Renal cortical epithelial cell (primary cell): Measurements from ENCODE around the gene TTC39C. TPM values are rescaled to one million over a fixed set of nuclear protein-coding genes. Genes with fewer than 3 reads are reported as not detected.
"Not testable (repeated sequence)": the region's sequence is repeated elsewhere in the genome, so short reads cannot be mapped to it uniquely, and the experiment has no call there.

ENCODE experiments used
- DNase-seq: peaks from one replicate; pipeline ENCODE4 v3.0.0-alpha.2; 2011; ENCODE audit warnings: low read depth
- total RNA-seq: library from RNA; depleted of rRNA; stranded (reverse); fragments of >200 nt; gene quantifications from 2 replicates; pipeline ENCODE4 v1.2.3, GENCODE V29; 2014

The TTC39C gene
- total RNA-seq, 1 donor from 2014 or later = 42.0 TPM

DNA sequence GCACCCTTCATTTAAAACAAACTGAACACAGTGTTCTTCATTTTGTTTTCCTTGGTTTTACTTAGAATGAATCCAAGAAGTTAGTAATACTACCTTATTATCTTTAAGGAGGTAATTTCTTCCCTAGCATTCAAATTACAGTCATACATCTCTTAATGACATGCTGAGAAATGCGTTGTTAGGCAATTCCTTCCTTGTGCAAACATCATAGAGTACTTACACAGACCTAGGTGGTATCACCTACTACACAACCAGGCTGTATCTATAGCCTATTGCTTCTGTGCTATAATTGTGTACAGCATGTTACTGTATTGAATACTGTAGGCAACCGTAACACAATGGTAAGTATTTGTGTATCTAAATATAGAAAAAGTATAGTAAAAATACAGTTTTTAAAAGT, 115.9 kb downstream of the TTC39C start:
- peak; percentile 14 for DNase-seq

DNA sequence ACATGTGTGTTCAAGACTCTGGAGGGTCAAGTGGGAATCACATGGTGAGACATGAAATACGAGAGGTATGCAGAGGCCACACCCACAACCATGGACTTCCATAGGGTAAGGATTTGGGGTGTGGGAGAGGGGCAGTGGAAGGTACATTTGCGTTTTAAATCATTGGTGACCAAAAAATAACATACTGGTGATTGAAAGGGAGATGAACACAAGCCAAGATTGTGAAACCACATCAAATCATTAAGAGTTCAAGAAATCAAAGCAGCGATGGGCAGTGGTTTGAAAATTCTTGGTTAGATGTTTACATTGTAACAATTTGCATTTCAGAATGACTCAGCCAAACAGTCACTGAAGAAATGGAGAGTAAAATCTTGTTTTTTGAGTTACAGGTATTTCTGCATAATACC, 122.4 kb downstream of the TTC39C start:
- peak; percentile 72 for DNase-seq

DNA sequence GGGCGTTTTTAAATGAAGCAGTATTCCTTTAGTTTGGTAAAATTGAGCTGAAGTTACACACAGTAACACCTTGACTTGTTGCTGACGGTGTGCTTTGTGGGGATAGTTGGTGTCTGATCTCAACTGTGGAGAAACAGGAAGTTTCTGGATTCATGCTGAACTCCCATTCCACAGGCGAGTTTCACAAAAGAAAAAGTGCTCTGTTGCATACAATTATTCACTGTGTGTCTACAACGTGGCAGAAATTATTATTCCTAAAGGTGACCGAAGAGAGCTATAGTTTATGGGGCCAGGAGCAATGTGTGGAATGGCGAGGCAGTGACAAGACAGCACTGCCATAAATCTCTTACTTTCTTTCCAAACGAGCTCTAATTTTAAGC, 123.8 kb downstream of the TTC39C start:
- peak; percentile 20 for DNase-seq

DNA sequence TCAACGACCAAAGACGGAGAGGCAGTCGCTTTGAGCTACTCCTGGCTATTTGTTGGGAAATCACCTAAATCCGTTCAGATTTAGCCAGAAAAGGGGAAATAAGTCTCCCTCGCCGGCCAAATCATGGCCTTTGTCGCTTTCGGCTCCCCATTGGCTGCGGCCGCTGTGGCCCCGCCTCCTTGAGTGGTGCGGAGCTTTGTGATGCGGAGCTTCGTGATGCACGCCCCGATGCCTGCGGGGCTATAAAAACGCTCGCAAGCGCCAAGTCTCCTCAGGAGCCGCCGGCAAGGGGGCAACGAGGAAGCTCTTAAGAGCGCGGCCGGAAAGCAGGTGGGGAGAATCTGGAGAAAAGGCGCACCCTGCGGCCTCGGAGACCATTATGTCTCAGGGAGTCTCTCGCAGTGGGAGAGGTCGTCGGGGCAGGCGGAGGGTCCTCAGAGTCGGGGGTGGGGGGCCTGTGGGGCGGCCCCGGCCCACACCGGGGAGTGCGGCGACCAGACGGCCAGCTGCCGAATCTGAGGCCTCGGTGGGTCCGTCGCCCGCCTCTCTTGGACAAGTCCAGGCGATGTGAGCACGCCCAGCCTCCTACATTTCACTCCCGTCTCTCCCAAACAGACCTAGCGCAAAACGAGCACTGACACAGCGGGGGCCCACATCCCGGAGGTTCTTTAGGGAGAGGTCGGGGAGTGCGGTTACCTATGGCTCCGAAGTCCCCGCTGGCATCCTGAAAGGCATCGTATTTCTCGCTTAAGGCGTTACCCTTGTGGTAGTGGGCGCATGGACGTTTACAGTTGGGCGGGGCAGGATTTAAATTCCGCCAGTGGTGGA, 124.4 kb downstream of the TTC39C start, which contains the start of gene CABYR:
CABYR (plus strand) TSS at position 274 of the 828 bp plus-strand sequence. CDS start 4,053 bp downstream, outside the sequence.
- DNase-seq = peak; percentile 70

DNA sequence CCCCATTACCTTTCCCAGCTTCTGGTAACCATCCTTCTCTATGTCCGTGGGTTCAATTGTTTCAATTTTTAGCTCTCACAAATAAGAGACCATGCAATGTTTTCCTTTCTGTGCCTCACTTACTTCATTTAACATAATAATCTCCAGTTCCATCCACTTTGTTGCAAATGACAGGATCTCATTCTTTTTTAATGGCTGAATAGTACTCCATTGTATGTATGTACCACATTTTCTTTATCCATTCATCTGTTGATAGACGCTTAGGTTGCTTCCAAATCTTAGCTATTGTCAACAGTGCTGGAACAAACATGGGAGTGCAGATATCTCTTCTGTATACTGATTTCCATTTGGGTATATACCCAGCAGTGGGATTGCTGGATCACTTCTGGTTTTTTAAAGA, 126.1 kb downstream of the TTC39C start:
- DNase-seq = no peak

DNA sequence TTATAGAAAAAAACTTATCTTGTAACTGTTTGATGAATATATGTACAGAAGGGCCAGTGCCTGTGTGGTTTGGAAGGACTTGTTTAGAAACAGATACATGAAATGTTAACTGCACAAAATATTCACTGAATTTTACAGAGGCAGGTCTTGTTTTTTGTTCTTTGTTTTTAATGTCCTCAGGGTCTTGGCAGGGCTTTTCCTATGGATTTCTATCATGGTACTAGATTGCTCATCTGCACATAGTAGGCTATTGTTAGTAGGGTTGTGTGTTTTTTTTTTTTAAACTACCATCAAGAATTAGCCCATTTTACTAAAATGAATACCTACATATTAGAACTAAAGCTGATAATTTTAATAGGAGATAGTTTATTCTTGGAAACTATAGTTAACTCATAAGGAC, 127.8 kb downstream of the TTC39C start:
- DNase-seq = no peak

DNA sequence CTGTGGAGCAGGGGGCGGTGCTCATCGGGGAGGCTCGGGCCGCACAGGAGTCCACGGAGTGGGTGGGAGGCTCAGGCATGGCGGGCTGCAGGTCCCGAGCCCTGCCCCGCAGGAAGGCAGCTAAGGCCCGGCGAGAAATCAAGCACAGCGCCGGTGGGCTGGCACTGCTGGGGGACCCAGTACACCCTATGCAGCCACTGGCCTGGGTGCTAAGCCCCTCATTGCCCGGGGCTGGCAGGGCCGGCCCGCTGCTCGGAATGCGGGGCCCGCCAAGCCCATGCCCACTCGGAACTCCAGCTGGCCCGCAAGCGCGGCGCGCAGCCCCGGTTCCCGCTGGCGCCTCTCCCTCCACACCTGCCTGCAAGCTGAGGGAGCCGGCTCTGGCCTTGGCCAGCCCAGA, 135.0 kb downstream of the TTC39C start:
- not testable (repeated sequence) for DNase-seq

DNA sequence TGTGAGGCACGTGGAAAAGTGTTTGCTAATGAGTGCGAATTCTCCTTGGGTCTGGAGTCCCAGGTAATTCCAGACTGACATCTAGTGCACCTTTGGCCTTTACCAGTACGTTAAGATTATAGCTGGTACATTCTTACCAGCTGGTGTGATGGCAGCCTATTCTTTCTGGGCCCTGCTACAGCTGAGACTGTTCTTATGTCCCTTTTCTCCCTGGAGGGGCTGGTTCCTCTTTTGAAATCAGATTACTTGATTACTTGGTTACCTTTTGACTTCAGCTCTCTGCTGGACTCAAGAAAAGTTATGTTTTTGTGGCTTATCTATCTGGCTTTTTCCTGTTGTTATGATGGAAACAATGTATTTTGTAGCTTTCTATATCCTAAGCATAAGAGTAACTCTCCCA, 138.8 kb downstream of the TTC39C start:
- no peak for DNase-seq

DNA sequence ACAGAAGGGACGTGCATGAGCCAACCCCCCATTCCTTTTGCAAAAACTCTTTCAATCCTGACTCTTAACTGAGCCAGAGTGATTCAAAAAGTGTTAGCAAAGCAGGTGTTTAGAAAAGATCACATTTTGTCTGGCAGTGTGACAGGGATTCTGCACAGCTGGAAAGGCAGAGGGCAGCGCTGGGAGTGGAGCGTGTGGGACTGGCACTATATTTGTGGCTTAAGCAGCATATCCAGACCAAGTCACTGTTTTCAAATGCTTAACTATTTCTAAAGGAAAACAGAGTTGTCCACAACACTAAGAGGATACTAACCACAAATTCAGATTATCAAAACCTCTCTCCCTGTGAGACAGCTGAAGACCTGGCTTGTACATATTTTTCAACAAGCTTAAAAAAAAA, 143.3 kb downstream of the TTC39C start:
- DNase-seq = no peak

DNA sequence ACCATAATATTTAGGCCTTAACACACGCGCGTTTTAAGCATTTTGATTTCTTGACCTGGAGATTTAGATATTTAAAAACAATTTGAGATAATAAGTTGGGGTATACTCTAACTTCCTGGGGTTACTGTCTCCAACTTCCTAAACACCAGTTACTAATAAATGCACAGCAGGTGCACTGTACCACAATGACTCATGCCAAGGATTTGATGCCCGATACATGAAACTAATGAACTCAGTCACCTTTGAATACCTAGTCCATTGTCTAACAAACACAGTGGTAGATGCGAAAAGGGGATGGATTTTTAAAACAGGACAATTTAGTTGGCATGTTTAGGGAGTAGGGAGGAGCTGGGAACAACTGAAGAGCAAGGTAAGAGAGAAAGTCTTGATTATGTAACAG, 145.5 kb downstream of the TTC39C start:
- DNase-seq = peak; percentile 13

DNA sequence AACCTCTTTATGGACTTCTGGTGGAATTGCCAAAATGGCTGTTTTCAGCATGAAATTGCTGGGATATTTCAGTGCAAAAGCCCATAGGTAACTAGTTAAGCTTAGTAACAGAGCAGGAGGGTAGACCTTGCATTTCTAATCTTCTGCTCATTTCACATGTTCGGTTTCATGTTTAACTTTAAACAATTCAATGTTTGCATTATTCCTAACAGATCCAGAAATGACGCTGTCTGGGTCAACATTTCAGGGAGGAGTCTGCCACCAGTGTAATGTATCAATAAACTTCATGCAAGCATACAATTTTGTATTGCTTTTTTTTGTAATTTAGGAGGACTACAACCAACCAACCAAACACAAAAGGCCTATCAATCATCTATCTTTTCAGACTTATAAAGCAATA, 146.8 kb downstream of the TTC39C start:
- DNase-seq = no peak

DNA sequence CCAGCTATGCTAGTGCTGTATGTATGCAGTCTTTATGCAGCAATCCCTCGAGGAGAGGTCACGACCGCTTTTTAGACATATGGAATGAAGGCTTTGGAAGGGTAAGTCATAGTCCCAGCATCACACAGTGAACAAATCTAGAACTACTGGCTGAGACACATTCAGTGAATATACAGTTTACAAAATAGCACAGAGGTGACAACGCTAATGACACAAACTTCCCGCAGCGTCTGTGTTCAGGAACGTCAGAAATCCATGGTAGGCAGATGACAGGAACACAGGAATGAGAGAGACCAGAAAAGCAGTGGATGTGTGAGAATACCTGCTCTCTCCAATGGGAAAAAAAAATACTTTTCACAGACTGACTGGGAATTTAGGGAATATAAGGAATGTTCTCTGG, 153.9 kb downstream of the TTC39C start:
- DNase-seq = no peak

DNA sequence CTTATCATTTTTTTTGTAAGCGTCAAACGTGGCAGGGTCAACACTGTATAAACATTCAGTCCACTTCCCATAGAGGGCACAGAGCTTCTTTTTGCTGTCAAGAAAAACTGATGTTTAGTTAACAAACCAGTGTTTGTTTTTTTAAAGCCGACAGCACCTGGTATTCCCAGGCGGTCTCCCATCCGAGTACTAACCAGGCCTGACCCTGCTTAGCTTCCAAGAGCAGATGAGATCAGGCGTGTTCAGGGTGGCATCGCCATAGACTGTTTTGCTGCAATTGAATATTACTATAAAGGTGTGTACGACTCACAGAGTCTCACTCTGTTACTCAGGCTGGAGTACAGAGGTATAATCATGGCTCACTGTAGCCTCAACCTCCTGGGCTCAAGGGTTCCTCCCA, 155.8 kb downstream of the TTC39C start:
- no peak for DNase-seq

DNA sequence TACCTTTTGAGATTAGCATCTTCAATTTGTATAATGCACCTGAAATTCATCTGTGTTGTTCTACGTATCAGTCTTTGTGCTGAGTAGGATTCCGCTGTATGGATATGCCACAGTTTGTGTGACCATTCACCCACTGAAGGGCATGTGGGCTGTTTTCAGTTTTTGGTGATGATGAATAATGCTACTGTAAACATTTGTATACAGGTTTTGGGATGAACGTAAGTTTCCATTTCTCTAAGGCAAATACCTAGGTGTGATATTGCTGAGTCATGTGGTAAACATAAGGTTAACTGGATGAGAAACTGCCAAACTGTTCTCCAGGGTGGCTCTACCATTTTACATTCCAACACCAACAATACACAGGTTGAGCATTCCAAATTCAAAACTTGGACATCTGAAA, 159.4 kb downstream of the TTC39C start:
- no peak for DNase-seq

DNA sequence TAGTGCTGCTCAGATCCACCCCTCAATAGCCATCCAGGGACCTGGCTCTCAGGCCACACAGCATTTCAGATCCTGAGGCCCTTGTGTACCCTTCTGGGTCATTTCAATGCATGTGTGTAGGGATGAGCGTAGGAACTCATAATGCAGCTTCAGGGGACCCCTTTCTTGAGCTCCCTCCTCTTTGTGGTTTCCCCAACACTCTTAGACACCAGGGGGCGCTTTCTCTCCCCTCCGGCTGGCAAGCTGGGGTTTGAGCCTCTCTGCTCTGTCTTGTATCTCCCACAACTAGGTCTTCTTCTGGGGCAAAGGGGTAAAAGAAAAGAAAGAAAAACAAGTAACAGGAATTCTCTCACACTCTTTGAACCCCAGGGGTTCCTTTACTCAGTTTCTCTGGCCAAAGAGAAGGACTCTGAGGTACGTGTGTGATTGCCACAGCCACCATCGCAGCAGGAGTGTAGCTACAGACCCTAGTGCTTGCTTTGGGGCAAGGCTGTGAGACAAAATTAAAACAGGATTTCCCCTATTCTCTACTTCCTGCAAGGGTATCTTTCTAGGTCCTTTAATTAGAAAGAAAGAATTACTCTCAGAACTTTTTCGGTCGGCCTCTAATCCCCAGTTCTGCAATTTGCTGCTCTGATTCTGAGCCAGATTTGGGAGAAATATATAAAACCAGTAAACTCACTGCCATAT, 162.3 kb downstream of the TTC39C start:
- DNase-seq = peak; percentile 16

DNA sequence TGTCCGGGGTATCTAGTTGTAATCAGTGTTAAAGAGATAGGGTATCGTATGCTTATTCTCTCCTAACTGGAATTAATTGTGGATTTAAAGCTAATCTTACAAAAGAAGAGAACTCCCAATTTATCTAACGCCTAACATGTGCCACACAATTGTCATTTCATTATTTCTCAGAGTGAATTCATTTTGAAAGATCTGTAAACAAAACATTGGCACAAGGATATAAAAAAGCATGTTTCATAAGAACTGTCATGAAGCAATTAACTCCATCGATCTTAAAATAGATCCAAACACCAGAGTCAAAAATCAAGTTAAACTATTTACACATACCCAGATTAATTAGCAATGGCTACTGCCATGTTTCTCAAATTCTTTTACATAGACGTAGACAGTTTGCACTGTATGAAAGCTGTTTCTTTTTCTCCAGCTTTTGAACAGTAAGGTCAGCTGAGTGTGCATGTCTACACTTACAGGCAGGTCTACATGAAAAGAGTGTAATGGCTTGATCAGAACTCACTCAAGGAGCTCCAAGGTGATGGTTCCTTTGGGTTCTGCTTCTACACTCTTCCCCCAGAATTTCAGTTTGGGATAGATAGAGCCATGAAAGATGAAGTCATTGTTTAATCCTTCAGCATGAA, 163.1 kb downstream of the TTC39C start:
- DNase-seq = no peak

DNA sequence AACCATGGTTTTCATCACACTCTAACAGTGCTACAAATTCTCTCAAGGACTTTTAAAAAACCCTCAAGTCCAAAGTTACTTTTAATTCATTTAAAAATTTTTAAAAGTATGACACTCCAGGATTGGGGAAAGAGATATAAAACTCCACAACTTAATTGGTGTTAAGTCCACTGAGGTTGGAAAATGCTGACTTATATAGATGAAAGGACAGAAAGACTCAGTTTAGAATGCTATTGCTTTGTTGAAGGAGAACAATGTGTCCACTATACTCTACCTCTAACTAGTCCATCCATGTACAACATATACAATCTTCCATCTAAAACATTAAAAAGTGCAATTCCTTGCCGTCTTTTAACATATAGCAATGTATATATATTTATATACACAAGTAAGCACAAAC, 165.5 kb downstream of the TTC39C start:
- DNase-seq = no peak

DNA sequence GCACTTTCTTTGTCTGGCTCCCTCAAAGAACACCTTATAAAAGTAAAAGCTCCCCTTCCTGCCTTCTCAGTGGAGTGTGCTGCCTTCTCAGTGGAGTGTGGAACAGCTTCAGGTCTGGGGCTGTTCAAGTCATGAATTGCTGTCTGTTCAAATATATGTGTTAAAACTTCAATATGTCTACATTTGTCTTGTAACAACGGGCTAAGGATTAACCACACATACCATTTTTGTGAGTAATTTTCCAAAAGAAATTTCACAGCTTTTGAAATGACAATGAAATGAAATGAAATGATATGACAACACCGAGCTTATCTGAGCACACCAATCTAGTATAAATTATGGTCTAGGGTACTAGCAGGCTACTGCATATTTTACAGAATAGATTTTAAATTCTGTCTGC, 167.3 kb downstream of the TTC39C start:
- no peak for DNase-seq

Other genes with a start within 250 kb of the TTC39C start
- 4.5 and 9.2 TPM in 2 replicates for gene CABYR, start 124.3 kb downstream of the TTC39C start, total RNA-seq